KOPT-K1 (cell line): ENCODE results near the gene ATAD3C.
A peak's percentile ranks its signal among the peaks of the same experiment; 100 is the strongest.
"Not testable (repeated sequence)": the region's sequence is repeated elsewhere in the genome, so short reads cannot be mapped to it uniquely, and the experiment has no call there.

Experiments
- H3K27ac ChIP-seq: fragments of 200-600 bp; sonication (generic); 2 replicates; pipeline ENCODE4 v1.5.1; 2016; ENCODE audit warnings: antibody characterized with exemption, mild to moderate bottlenecking, low read depth, low read length; ENCODE audit not compliant: poor library complexity, severe bottlenecking
- H3K36me3 ChIP-seq: fragments of 200-600 bp; sonication (generic); 2 replicates; pipeline ENCODE4 v1.5.1; 2017; ENCODE audit warnings: antibody characterized with exemption, mild to moderate bottlenecking, low read length, moderate library complexity; ENCODE audit not compliant: insufficient read depth
- H3K9me3 ChIP-seq: fragments of 200-600 bp; sonication (generic); 2 replicates; pipeline ENCODE4 v1.5.1; 2017; ENCODE audit warnings: antibody characterized with exemption, low read length, mild to moderate bottlenecking; ENCODE audit not compliant: insufficient read depth, poor library complexity, severe bottlenecking

The ATAD3C gene, protein sequence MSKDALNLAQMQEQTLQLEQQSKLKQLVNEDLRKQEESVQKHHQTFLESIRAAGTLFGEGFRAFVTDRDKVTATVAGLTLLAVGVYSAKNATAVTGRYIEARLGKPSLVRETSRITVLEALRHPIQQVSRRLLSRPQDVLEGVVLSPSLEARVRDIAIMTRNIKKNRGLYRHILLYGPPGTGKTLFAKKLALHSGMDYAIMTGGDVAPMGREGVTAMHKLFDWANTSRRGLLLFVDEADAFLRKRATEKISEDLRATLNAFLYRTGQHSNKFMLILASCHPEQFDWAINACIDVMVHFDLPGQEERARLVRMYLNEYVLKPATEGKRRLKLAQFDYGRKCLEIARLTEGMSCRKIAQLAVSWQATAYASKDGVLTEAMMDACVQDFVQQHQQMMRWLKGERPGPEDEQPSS

DNA sequence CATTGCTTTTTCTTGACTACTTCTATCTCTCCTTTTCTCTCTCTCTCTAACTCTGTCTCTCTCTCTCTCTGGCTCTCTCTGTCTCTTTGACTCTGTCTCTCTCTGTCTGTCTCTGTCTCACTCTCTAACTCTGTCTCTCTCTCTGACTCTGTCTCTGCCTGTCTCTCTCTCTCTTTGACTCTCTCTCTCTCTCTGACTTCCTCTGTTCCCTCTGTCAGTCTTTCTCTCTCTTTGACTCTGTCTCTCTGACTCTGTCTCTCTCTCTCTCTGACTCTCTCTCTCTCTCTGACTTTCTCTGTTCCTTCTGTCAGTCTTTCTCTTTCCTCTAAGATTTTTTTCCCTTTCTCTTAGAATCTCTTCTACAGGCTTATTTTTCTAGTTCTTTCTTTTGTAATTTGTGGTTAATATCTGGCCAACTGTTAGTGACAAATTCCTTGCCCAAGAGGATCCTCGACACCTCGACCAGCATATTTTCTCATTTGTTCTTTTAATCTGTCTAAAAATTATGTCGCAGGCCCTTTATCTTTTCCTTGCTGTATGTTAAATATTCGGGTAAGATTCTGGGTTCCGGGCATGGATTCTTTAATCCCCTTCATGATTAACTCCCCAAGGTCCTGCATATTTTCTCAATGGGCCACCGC is at the start of gene ATAD3C:
Gene ATAD3C (plus strand): TSS at position 591 of the 641 bp plus-strand sequence. CDS start 995 bp downstream, outside the sequence.
- H3K27ac ChIP-seq, result no peak within 1 kb of the TSS

DNA sequence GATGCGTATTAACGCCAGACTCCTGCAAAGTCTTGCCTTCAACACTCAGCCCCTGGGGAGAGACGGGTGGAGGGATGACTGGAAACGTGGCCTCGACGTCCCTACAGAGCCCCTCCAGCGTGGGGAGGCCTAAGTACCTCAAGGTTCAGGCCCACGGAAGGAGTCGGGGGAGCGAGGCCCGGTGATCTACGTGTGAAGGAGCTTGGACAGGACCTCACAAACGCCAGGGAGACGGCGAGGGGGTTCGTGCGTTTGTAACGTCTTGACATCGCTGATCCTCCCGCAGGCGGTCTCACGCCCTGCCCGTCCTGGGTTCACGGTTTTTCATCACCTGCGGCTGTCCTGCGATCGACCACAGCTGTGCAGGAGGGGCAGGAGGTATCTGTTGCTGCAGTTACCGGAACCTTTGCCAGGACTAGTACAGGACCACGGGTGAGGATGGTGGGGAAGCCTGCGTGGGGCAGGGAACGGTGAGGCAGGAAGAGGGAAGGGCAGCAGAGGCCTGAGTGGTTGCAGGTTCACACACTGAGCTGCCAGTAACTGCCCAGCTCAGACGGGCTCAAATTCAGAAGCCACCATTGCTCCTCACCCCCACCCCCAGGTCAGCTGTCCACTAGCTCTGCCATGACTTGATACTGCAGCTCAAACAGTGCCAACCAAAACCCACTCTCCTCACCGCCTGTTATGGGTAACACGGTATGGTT is 49.5 kb upstream of the ATAD3C start:
- Histone ChIP-seq H3K9me3 (no peaks in the 10 kb centered on the region), H3K36me3 (peaks cover 76% of the 10 kb centered on the region), H3K27ac (peak overlapping the region; percentile 79)

More for the DNA sequence above, at the start of gene ATAD3C:
- Histone ChIP-seq H3K36me3 (no peaks in the 10 kb centered on the region), H3K9me3 (no peaks in the 10 kb centered on the region)

DNA sequence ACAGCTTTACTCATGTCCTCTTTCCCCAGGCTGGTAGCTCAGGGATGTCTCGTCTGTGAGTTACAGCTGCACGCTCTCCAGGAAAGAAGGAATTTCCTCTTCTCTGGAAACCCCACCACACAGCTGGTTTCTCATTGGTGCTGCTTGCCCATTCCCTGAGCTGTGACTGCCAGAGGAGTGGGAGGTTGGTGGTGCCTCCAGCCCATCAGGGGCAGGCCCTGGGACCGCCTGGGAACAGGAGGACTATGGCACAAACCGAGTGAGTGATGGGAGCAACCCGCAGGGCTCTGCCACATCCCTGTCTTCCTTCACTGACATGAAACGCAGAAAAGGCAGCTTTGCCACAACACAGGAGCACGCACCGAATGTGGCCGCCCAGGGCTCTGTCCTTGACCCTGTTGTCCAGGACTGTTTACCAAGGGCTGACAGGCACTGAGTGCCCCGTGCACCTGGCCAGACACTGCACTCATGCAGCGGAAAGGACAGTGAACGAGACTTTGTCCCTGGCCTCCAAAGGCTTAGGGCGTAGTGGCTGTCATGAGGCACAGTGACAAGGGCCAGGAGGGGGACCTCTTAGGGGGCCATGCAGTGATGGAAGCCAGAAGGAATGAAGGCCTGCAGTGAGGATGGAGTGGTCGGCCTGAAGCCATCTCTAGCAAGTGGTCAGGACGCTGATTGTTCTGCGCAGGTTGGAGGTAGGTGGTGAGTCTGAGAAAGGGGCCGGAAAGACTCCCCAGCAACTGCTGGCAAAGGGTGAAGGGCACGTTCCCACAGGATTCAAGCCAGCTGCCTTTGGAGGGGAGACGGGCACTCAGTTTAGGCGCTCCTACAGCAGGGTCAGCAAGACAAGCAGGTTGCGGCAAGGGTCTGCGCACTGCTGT is 48.7 kb upstream of the ATAD3C start:
- H3K27ac ChIP-seq, result peak overlapping the region; percentile 79
- no peaks in the 10 kb centered on the region for H3K9me3 ChIP-seq
- peaks cover 76% of the 10 kb centered on the region for H3K36me3 ChIP-seq

DNA sequence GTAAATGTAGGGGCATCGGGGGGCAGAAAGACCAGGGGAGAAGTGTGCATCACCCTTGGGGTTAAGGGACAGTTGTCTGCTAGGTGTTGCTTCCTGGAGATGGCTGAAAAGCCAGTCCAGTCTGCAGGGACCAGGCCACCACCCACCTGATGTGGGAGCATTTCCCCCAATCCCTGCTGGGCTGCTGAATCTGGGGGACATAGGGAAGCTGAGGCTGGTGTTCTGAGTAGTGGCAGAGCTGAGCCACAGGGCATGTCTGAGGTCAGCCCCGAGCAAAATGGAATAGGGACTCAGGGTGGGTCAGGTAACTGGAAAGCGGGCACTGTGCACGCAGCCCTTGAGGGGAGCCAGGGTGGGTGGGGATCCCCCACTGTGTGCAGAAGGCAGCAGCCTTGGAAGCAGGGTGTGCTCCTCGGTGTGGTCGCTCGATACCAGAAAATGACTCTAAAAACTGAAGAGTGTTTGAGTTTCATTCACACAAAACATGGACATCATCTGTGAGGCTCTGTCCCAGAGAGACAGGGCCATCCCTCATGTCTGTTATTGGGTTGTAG is 48.0 kb upstream of the ATAD3C start:
- H3K9me3 ChIP-seq, result no peaks in the 10 kb centered on the region
- no peak overlapping the region for H3K27ac ChIP-seq
- peaks cover 75% of the 10 kb centered on the region for H3K36me3 ChIP-seq

DNA sequence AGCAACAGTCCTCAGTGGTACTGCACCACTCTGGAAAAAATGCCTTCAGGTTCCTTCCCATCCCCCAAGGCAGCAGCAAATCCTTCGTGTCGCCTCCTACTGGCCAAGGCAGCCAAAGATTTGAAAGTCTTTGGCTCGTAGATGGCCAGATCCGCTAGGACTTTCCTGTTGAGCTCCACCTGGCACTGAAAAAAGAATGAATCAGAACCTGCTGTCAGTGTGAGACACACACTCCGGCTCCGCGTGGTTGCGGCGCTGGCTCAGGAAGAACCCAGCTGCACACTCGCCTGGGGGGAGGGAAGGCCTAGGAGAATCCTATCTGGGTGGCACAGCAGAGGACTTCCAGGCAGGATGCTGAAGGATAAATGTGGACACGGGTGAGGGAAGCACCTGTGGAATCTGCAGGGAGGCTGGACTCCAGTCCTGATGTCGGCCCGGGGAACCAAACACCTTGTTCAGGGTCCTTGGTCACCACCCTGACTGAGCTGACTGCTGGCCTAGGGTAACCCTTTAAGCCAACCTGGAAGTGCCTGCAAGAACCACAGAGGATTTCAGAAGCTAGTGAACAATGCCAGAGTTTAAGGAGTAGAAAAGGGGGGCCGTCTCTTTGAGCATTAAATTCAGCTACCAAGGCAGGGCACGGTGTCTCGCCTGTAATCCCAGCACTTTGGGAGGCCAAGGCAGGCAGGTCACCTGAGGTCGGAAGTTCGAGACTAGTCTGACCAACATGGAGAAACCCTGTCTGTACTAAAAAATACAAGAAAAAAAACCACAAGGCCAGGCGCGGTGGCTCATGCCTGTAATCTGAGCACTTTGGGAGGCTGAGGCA is 47.2 kb upstream of the ATAD3C start:
- Histone ChIP-seq H3K36me3 (peaks cover 69% of the 10 kb centered on the region), H3K9me3 (no peaks in the 10 kb centered on the region), H3K27ac (no peak overlapping the region)

DNA sequence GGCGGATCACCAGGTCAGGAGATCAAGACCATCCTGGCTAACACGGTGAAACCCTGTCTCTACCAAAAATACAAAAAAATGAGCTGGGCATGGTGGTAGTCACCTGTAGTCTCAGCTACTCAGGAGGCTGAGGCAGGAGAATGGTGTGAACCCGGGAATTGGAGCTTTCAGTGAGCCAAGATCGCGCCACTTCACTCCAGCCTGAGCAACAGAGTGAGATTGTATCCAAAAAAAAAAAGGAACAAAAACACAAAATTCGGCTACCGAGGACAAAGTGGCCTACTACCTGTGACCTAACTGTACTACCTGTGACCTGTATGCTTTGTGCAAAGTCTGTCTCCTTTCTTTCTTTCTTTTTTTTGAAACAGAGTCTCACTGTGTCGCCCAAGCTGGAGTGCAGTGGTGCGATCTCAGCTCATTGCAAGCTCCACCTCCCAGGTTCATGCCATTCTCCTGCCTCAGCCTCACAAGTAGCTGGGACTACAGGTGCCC is 46.5 kb upstream of the ATAD3C start:
- peaks cover 62% of the 10 kb centered on the region for H3K36me3 ChIP-seq
- H3K27ac ChIP-seq, H3K9me3 ChIP-seq: not testable (repeated sequence)

DNA sequence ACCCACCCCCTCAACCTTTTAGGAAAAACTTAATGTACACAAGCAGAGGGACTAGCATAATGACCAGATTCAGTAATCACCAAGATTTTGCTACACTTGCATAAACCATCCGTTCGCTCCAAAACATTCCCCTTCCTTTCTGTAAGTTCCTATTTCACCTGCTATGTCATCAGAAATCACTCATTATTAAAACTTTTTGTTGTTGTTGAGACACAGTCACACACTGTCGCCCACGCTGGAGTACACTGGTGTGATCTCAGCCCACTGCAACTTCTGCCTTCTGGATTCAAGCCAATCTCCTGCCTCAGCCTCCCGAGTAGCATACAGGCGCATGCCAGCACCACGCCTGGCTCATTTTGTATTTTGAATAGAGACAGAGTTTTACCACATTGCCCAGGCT is 45.8 kb upstream of the ATAD3C start:
- H3K27ac ChIP-seq, result no peak overlapping the region
- no peaks in the 10 kb centered on the region for H3K9me3 ChIP-seq
- H3K36me3 ChIP-seq, result peaks cover 62% of the 10 kb centered on the region

DNA sequence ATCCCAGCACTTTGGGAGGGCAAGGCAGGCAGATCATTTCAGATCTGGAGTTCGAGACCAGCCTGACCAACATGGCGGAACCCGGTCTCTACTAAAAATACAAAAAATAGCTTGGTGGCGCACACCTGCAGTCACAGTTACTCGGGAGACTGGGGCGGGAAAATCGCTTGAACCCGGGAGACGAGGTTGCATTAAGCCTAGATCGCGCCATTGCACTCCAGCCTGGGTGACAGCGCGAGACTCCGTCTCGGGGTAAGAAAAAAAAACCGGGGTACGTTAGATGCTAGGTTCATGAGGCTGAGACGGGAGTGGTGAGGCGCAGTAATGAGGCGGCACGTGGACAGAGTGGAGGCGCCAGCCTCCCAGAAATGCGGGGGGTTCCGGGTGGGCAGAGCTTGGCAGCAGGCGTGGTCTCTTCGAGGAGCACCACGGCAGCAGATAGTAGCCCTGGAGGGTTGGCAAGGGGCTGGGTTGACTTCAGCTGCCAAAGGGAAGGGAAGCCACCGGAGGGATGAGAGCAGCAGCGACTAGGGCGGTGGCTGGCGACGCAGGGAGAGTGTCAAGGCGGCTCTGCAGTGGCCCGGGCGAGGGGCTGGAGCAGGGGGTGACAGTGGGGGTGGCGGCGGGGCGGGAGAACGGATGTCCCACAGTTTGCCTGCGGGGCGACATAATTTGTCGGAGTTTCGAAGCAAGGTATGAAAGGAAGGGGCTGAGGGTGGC is 43.2 kb upstream of the ATAD3C start:
- no peaks in the 10 kb centered on the region for H3K9me3 ChIP-seq
- peak overlapping the region; percentile 93 for H3K27ac ChIP-seq
- peaks cover 63% of the 10 kb centered on the region for H3K36me3 ChIP-seq

DNA sequence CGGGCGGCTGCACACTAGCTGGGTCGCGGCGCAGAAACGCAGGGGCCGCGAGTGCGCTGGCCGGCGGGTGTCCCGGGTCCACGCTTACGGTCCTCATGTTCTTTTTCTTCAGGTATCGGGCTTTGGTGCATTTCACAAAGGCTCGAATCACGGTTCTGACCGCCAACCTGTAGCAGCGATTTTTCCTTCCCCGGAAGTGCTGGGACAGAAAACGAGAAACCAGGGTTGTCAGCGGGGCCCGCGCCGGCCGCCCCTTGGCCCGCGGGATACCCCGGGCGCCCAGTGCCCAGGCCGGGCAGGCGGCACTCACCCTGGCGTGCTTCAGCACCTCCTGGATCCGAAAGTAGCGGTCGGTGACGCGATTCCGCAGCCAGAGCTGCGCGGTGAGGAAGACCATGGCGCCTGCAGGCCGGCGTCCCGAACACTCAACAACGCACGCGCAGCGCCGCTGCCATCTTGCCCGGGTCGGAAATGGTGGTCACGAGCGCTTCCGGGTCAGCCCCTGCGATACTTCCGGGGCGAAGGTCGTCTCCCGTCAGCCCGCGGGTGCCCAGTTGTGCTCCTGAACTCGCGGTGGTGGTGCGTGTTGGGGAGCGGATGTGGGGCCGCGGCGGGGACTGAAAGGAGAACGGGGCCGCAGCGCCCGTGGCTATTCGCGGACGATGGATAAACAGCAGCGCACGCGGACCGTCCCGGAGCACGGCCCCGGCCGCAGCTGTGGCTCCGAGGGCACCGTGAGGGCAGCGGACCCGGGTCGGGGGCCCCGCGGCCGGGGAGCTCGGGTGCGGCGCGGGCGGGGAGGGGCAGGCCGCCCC is 42.5 kb upstream of the ATAD3C start, which contains the start of gene MRPL20:
Gene MRPL20 (minus strand): TSS at position 473 of the 815 bp plus-strand sequence. CDS start 76 bp downstream, at position 397.
- H3K27ac ChIP-seq, result peak within 1 kb of the TSS; percentile 93
- H3K9me3 ChIP-seq, result peaks cover 7% of the 10 kb centered on the region
- peaks cover 55% of the 10 kb centered on the region for H3K36me3 ChIP-seq

DNA sequence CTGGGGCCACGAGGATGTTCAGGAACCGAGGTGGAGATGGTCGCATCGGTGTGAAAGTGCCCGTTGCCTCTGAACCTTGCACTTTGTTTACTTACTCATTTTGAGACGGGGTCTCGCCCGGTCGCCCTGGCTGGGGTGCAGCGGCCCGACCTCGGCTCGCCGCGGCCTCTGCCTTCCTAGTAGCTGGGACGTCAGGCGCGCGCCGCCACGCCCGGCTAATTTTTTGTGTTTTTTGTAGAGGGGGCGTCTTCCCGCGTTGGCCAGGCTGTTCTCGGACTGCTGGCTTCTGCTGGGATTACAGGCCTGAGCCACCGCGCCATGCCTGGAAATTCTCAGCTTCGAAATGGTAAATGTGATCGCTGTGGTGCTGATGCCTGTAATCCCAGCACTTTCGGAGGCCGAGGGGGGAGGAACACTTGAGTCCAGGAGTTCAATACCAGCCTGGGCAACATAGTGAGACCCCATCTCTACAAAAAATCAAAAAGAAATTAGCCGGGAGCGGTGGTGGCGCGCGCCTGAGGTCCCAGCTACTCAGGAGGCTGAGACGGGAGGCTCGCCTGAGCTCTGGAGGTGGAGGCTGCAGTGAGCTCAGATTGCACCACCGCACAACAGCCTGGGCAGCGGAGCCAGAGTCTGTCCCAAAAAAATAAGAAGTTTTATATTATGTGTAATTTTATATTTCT is 41.7 kb upstream of the ATAD3C start:
- H3K9me3 ChIP-seq, result peaks cover 13% of the 10 kb centered on the region
- H3K36me3 ChIP-seq, result peaks cover 48% of the 10 kb centered on the region
- peak overlapping the region; percentile 93 for H3K27ac ChIP-seq

DNA sequence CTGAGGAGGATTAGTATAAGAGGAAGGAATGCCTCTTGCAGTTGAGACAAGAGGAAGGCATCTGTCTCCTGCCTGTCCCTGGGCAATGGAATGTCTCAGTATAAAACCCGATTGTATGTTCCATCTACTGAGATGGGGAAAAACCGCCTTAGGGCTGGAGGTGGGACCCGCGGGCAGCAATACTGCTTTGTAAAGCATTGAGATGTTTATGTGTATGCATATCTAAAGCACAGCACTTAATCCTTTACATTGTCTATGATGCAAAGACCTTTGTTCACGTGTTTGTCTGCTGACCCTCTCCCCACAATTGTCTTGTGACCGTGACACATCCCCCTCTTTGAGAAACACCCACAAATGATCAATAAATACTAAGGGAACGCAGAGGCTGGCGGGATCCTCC is 39.3 kb upstream of the ATAD3C start:
- Histone ChIP-seq H3K9me3 (peaks cover 13% of the 10 kb centered on the region), H3K36me3 (peaks cover 23% of the 10 kb centered on the region)
- not testable (repeated sequence) for H3K27ac ChIP-seq

DNA sequence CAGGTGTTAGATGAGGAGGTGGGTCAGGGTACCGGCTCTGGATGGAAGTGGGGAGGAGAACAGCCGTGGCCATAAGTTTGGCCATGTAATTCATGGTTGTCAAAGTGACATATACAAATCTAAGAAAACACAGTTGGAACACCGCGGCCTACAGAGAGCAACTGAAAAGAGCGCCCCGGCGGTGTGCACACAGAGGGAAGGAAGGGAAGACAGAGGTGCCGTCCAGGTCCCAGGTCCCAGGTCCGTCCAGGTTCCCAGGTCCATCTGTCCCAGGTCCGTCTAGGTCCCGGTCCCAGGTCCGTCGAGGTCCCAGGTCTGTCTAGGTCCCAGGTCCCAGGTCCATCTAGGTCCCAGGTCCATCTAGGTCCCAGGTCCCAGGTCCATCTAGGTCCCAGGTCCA is 37.9 kb upstream of the ATAD3C start:
- Histone ChIP-seq H3K27ac (no peak overlapping the region), H3K9me3 (peaks cover 13% of the 10 kb centered on the region), H3K36me3 (peaks cover 13% of the 10 kb centered on the region)
